LNCaP clone FGC (cell line): ENCODE results near the gene CCNO.

ENCODE experiments used
- DNase-seq: peaks from one replicate; pipeline ENCODE4 v3.0.0-alpha.2; 2011; ENCODE audit warnings: low read depth
- H3K4me3 ChIP-seq: 2 replicates; pipeline ENCODE4 v1.5.1; 2011; ENCODE audit warnings: mild to moderate bottlenecking, low read depth, low read length, control low read depth
- CTCF ChIP-seq: IDR thresholded peaks from 2 replicates; pipeline ENCODE4 v1.5.1; 2012; ENCODE audit warnings: mild to moderate bottlenecking; ENCODE audit not compliant: control insufficient read depth, insufficient read depth; ENCODE audit errors: extremely low read depth

Gene CCNO

GRCh38 chr5:55230086-55230629, 3.2 kb downstream of the CCNO start:
- TF ChIP-seq CTCF = no peak
- H3K4me3 ChIP-seq = no peak overlapping the region
- no peak for DNase-seq

GRCh38 chr5:55227664-55228430, 5.6 kb downstream of the CCNO start:
- no peak for TF ChIP-seq CTCF
- DNase-seq = no peak
- peak overlapping the region; percentile 47 for H3K4me3 ChIP-seq

GRCh38 chr5:55226934-55227663, 6.3 kb downstream of the CCNO start, which contains the start of gene MCIDAS:
MCIDAS (minus strand) TSS chr5:55227315; CDS start chr5:55227138, 177 bp downstream.
- H3K4me3 ChIP-seq = peak within 1 kb of the TSS; percentile 47
- peak; percentile 44 for TF ChIP-seq CTCF
- no peak for DNase-seq

GRCh38 chr5:55226027-55226933, 7.1 kb downstream of the CCNO start:
- peak overlapping the region; percentile 47 for H3K4me3 ChIP-seq
- TF ChIP-seq CTCF = peak; percentile 52
- no peak for DNase-seq

GRCh38 chr5:55225346-55225745, 8.1 kb downstream of the CCNO start:
- TF ChIP-seq CTCF = no peak
- no peak overlapping the region for H3K4me3 ChIP-seq
- no peak for DNase-seq

GRCh38 chr5:55223812-55224240, 9.6 kb downstream of the CCNO start:
- no peak for TF ChIP-seq CTCF
- H3K4me3 ChIP-seq = no peak overlapping the region

More at GRCh38 chr5:55223812-55224240, 9.6 kb downstream of the CCNO start:
- no peak for DNase-seq
